HFF-Myc (cell line): ENCODE data around the gene TTC7B.

Source experiments
- DNase-seq: peaks from one replicate; pipeline ENCODE4 v3.0.0-alpha.2; 2011; ENCODE audit warnings: low read depth; ENCODE audit errors: extremely low read depth
- H3K4me3 ChIP-seq: replicated peaks from 2 replicates; pipeline ENCODE4 v1.5.1; 2011; ENCODE audit warnings: low read depth, mild to moderate bottlenecking, control low read depth, low read length
- TF ChIP-seq, protein P1 (sequence below): IDR thresholded peaks from 2 replicates; pipeline ENCODE4 v1.5.1; 2012; ENCODE audit warnings: mild to moderate bottlenecking, low read depth, low read length, control low read depth; ENCODE audit errors: missing control alignments

The TTC7B gene

DNA sequence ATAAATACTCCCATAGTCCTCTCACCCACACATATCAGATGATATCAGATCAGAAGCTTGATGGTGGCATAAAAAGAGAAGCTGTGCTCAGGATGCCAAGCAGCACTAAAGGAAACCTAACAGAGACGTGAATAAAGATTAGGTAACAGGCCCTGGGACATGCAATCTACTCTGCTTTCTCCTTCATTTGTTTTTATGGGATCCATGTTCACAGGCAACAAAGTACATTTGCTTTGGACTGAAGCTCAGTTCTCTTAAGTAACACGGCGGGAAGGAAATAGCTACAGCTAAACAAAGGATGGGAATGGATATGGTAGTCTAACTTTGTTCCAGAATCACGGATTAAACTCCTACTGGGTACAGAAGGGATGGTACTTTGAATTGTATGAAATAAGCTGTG, 119.5 kb downstream of the TTC7B start:
- no peak overlapping the region for H3K4me3 ChIP-seq
- no peak for DNase-seq
- TF ChIP-seq, protein P1, sequence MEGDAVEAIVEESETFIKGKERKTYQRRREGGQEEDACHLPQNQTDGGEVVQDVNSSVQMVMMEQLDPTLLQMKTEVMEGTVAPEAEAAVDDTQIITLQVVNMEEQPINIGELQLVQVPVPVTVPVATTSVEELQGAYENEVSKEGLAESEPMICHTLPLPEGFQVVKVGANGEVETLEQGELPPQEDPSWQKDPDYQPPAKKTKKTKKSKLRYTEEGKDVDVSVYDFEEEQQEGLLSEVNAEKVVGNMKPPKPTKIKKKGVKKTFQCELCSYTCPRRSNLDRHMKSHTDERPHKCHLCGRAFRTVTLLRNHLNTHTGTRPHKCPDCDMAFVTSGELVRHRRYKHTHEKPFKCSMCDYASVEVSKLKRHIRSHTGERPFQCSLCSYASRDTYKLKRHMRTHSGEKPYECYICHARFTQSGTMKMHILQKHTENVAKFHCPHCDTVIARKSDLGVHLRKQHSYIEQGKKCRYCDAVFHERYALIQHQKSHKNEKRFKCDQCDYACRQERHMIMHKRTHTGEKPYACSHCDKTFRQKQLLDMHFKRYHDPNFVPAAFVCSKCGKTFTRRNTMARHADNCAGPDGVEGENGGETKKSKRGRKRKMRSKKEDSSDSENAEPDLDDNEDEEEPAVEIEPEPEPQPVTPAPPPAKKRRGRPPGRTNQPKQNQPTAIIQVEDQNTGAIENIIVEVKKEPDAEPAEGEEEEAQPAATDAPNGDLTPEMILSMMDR: no peak

DNA sequence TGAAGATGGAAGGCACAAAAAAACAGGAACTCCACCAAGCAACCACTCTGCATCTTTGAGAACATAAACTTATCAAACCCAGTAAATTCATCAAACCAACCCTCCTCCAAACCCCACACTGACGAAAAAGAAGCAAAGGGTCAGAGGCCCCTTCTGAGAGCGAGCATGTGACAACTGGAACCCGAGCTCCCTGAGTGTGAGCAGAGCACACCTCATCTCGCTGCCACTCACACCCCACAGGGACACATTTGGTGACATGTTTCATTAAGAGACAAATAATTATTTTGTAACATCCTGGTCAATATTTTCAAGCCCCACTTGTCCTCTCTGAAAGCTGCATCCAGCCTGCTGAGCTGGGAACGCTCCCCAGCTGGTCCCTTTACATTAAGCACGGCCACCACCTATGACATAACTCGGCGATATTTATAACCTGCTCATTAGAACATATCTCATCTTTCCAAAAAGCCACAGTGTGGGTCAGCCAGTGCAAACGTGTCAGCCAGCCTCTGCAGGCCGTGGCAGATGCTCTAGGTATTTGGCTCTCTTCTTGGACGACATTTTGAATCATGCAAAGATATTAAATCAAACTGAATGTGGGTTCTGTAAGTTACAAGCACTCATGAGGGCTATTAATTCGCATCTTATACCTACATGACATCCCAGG, 120.1 kb downstream of the TTC7B start:
- H3K4me3 ChIP-seq: no peak overlapping the region
- DNase-seq: no peak
- TF ChIP-seq, protein P1: no peak

DNA sequence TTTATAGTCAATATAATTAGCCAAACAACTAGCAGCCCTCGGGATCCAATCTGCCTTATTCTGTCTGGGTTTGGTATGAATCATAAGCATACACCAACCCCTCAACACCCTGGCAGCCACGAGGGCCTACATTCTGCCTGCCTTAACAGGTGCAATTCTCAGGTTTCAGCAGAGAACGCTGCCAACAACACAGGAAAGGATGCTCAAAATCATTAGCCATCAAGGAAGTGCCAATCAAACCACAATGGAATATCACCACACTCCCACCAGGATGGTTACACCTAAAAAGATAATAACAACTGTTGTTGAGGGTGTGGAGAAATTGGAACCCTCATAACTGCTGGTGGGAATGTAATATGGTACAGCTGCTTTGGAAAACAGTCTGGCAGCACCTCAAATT, 122.8 kb downstream of the TTC7B start:
- H3K4me3 ChIP-seq: no peak overlapping the region
- DNase-seq: no peak
- TF ChIP-seq, protein P1: no peak

DNA sequence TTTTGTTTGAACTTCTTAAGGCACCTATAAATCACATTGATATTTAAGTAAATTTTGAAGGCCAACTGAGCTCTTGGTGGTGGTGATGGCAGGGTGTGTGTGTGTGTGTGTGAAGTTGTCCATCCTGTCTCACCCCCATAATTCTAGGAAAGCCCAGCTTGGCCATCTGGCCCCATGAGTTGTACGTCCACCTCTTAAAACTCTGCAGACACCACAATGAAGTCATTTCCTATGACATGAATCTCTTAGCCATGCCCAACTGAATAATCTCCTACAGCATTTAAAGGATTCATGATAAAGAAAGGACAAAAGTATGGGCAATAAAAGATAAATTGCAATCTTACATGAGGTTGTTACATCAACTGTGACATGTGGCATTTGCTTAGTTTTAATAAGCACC, 123.4 kb downstream of the TTC7B start:
- no peak overlapping the region for H3K4me3 ChIP-seq
- no peak for DNase-seq
- TF ChIP-seq, protein P1: no peak

DNA sequence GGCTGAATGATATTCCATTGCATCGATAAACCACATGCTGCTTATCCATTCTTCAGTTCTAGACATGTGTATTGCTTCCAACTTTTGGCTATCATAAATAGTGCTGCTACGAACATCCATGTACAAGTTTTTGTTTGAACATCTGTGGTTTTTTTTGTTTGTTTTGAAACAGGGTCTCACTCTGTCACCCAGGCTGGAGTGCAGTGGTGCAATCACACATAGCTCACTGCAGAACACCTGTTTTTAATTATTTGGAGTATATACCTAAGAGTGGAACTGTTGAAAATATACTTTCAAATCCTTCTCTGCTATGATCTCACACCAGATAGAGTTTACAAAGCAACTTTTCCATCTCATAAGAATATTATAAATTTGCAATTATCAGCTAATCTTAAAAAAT, 124.2 kb downstream of the TTC7B start:
- no peak for DNase-seq
- H3K4me3 ChIP-seq: no peak overlapping the region
- TF ChIP-seq, protein P1: no peak

DNA sequence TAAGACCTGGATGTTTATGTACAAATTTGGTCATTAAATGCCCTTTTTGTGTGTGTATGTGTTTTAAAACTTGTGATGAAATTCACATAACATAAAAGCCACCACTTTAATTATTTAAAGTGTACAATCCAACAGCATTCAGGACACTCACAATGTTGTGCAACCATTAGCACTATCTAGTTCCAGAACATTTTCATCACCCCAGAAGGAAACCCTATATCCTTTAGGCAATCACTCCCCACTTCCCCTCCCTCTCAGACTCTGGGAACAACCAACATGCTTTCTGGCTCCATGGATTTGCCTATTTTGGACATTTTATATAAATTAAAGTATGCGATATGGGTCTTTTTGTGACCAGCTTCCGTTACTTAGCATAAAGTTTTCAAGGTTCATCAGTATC, 124.6 kb downstream of the TTC7B start:
- no peak overlapping the region for H3K4me3 ChIP-seq
- DNase-seq: no peak
- TF ChIP-seq, protein P1: no peak

DNA sequence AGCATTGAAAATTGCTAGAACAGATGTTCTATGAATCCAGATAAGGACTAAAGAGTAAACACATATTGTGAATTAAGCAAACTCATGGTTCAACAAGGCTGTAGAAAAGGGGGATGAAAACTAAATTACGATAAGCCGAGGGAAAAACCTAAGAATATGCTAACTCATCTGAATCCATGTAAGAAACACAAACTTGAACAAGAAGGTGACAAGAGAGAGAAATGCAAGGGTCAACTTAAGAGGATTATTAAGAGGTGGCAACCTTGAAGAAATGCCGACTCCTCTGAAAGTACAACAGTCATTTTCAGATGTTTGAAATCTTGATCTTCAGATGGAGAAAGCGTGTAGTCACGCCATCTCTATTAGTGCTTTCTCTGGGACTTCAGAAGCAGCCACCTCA, 128.6 kb downstream of the TTC7B start:
- H3K4me3 ChIP-seq: no peak overlapping the region
- DNase-seq: no peak
- TF ChIP-seq, protein P1: no peak
